Measurements from ENCODE around the gene OSBPL8.

OSBPL8 gene, protein sequence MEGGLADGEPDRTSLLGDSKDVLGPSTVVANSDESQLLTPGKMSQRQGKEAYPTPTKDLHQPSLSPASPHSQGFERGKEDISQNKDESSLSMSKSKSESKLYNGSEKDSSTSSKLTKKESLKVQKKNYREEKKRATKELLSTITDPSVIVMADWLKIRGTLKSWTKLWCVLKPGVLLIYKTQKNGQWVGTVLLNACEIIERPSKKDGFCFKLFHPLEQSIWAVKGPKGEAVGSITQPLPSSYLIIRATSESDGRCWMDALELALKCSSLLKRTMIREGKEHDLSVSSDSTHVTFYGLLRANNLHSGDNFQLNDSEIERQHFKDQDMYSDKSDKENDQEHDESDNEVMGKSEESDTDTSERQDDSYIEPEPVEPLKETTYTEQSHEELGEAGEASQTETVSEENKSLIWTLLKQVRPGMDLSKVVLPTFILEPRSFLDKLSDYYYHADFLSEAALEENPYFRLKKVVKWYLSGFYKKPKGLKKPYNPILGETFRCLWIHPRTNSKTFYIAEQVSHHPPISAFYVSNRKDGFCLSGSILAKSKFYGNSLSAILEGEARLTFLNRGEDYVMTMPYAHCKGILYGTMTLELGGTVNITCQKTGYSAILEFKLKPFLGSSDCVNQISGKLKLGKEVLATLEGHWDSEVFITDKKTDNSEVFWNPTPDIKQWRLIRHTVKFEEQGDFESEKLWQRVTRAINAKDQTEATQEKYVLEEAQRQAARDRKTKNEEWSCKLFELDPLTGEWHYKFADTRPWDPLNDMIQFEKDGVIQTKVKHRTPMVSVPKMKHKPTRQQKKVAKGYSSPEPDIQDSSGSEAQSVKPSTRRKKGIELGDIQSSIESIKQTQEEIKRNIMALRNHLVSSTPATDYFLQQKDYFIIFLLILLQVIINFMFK

DNA sequence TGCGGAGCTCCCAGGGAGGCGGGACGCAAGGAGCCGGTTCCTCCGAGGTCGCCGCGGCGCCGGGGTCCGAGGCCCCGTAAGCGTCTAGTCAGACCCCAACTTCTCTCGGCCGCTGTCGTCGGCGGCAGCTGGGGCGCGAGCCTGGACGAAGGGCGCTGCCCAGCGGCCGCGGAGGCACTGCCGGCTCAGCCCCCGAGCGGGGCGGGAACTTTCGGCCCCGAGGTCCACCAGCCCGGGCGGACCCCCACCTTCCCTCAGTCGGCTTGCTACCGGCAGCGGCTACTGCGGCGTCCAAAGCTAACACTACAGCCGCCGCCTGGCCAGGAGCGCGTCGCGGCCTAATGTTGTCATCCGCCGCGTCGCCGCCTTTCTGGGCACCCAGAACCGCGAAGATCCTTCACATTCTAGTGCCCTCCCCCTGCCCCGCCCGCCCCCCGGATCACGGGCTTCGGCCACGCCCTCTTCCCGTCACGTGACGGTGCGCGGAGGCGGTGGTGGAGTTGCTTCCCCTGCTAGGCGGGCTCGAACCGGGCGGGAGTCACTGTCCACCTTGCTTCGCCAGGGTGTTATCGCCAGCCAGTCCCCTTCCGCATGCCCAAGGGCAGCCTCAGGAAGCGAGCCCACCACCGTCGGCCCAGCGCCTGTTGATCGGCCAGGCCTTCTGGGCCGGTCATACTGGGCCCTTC, at the start of gene OSBPL8:
OSBPL8 (minus strand) TSS at position 372 of the 686 bp plus-strand sequence. CDS start 72,220 bp downstream, outside the sequence.
- peak; percentile 67 for FAIRE-seq
- DNase-seq (ENCODE audit: extremely low spot score, insufficient read length, low read depth) = peak; percentile 84

DNA sequence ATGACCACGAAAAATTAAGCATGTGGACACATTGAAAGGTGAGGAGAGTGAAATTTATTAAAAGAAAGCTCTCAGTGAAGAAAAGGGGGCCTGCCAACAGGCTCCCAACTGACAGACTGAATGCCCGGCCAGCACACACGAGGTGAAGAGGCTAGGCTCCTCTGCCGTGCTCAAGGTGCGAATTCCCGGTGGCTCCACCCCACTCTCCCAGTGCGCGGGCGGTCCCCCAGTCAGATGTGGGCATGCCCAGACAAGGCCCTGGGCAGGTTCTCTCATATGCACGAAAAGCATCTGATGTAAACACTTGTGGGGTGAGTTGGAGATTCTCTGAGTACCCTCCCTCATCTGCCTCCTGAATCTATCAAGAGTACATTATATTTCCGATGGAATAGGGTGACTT, 48.5 kb upstream of the OSBPL8 start:
- DNase-seq (ENCODE audit: extremely low spot score, insufficient read length, low read depth) (no peak), FAIRE-seq (no peak)

DNA sequence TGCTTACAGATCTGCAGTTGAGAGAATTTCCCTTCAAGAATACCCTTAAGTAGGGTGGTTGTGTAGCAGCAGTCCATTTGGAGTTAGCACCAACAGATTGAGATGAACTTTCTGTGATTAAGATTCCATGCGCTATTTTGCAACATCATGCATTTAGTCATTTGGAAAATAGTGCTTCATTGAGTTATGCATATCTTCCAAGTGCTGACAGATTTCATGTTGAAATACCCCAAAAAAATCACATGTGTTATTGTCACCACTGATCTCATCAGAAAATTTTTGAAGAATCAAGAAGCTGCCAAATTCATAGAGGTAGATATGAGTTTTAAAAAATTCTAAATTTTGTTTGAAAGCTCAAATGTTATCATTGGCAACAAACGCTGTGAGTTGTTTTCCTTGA, 35.5 kb upstream of the OSBPL8 start:
- DNase-seq (ENCODE audit: extremely low spot score, insufficient read length, low read depth) (no peak), FAIRE-seq (no peak)

DNA sequence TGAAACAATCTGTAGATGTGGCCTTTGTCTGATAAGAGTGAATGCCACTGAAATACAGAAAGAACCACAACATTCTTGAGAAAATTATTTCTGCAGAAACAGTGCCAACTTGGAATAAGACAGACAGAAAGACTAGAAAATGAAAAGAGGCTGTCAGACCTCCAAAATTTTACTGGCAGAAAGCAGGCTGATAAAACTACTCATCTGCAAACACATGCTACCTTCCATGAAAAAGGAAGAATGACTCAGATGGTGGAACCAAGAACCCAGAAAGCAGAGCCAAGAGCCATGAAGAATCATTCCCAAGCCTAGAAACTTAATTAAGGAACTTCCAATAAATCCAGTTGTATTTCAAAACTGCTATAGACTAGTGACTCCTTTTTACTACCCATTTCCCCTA, 31.9 kb upstream of the OSBPL8 start:
- no peak for FAIRE-seq

DNA sequence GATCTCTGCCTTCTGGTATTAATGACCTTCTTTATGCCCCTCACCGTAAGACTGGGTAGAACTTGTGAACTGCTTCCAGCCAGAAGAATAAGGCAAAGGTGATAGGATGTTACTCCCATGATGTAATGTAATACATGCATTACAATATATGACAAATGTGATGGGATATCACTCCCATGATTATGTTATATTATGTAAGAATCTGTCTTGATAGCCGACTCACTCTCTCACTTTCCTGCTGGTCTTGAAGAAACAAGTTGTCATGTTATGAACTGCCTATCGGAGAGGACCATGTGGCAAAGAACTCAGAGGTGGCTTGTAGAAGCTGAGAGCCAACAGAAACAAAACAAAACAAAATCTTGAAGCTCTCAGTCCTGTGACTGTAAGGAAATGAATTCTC, 30.6 kb upstream of the OSBPL8 start:
- FAIRE-seq (no peak), DNase-seq (ENCODE audit: extremely low spot score, insufficient read length, low read depth) (no peak)

More for the DNA sequence above, 31.9 kb upstream of the OSBPL8 start:
- no peak for DNase-seq (ENCODE audit: extremely low spot score, insufficient read length, low read depth)

DNA sequence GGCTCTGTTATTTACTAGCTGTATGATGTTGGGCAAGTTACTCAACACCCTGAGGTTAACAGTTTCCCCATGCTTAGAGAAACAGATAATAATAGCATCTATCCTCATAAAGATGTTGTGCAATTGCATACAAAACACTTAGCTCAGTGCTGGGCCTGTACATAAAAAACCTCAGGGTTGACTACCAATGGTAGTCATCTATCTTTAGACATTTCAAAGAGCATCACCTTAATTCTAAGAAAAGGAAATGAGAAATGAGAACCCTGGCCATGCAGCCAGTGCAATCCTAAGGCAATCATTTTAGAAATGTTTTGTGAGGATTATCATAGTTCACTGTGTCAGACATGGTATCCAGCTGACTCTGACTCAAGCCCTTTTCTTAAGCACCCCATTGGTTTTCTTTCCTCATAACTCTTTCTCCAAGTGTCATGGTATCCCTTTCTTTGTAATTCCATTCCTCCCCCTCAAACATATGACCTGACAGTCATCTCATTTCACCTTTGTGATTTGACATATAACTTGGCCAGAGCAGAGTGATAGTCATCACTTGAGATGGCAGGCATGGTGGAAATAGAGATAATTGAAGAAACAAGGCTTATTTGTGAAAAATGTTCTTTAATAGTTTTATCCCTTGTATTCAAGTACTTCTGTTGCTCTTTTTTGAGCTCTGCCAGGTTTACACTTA, 29.5 kb upstream of the OSBPL8 start:
- no peak for FAIRE-seq
- no peak for DNase-seq (ENCODE audit: extremely low spot score, insufficient read length, low read depth)

DNA sequence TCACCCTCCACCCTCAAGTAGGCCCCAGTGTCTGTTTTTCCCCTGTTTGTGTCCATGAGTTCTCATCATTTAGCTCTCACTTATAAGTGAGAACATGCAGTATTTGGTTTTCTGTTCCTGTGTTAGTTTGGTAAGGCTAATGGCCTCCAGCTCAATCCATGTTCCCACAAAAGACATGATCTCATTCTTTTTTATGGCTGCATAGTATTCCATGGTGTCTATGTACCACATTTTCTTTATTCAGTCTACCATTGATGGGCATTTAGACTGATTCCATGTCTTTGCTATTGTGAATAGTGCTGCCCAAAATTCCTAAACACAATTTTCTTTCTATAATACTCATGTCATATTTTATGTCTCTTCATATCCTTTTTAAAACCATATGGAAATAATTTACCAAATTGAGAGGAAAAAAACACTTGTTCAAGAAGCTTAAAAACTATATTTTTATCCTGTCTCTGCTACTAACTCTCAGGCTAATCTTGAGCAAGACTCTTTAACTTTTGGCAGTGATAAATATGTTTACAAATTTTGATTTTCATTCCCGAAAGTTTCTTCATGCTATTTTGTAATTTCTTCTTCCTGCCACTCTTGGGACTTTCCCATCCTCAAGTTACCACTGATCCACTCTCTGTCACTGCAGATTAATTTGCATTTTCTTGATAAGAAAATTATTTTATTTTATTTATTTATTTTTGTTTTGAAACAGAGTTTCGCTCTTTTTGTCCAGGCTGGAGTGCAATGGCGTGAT, 28.0 kb upstream of the OSBPL8 start:
- FAIRE-seq = no peak

DNA sequence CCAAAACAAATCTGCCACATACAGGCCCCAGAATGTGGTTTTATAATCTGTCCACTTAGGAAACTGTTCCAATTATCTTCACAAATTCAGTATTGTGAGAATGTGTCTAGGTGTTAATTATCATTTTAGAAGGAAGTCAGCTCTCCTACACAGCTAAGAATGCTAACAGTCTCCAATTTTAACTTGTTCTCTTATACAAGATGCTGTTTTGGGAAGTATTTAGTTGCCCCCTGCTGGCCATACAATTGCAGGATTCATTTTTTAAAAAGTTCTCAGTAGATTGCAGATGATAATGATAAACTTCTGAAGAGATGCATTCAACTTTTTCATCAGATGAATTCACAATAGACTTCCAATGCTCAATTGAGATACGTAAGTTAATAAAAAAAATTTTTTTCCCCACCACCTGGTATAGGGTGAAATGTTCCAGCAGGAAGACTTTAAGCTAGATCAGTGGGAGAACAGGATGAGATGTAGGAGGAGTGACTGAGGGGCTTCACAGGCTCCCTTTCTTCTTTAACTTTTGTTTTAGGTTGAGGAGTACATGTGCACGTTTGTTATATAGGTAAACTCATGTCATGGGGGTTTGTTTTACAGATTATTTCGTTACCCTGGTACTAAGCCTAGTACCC, 27.3 kb upstream of the OSBPL8 start:
- no peak for DNase-seq (ENCODE audit: extremely low spot score, insufficient read length, low read depth)
- FAIRE-seq = peak; percentile 77

More for the DNA sequence above, 28.0 kb upstream of the OSBPL8 start:
- no peak for DNase-seq (ENCODE audit: extremely low spot score, insufficient read length, low read depth)

DNA sequence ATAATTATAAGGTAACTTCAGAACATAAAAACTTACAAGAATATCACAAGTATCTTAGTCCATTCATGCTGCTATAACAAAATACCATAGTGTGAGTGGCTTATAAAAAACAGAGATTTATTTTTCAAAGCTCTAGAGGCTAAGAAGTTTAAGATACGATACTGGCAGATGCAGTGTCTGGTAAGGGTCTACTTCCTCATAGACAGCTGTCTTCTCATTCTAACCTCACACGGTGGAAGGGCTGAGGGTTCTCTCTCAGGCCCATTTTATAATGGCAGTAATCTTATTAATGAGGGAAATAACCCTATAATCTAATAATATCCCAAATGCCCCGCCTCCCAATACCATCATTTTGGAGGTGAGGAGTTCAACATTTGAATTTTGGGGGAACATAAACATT, 23.7 kb upstream of the OSBPL8 start:
- DNase-seq (ENCODE audit: extremely low spot score, insufficient read length, low read depth) (no peak), FAIRE-seq (no peak)

DNA sequence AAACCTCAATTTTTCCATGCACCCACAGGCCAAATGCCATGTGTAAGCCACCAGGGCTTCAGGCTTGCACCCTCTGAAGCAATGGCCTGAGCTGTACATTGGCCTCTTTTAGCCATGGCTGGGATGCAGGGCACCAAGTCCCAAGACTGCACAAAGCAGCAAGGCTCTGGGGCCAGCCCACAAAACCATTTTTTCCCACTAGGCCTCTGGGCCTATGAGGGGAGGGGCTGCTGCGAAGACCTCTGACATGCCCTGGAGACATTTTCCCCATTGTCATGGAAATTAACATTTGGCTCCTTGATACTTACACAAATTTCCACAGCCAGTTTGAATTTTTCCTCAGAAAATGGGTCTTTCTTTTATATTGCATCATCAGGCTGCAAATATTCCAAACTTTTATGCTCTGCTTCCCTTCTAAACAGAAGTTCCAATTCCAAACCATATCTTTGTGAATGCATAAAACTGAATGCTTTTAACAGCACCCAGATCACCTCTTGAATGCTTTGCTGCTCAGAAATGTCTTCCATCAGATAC, 14.3 kb upstream of the OSBPL8 start:
- FAIRE-seq = no peak
- DNase-seq (ENCODE audit: extremely low spot score, insufficient read length, low read depth) = no peak

DNA sequence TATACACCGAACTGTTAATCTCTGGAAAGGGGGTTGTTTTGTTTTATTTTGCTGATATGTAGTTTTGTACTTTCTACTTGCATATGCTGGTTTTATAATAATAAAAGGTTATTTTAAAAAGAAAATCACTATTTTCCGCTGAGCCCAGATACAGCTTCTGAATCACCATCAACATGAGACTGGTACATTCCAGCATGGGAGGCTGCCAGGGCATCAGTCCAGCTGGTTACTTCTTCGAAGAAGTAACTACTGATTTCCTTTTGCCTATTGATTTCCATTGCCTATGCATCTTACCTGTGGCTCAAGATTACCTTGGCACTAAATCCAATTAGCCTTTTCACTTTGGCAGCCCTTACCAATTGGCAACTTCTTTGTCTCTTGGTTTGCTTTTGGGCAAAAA, 11.7 kb upstream of the OSBPL8 start:
- FAIRE-seq = no peak
- no peak for DNase-seq (ENCODE audit: extremely low spot score, insufficient read length, low read depth)

DNA sequence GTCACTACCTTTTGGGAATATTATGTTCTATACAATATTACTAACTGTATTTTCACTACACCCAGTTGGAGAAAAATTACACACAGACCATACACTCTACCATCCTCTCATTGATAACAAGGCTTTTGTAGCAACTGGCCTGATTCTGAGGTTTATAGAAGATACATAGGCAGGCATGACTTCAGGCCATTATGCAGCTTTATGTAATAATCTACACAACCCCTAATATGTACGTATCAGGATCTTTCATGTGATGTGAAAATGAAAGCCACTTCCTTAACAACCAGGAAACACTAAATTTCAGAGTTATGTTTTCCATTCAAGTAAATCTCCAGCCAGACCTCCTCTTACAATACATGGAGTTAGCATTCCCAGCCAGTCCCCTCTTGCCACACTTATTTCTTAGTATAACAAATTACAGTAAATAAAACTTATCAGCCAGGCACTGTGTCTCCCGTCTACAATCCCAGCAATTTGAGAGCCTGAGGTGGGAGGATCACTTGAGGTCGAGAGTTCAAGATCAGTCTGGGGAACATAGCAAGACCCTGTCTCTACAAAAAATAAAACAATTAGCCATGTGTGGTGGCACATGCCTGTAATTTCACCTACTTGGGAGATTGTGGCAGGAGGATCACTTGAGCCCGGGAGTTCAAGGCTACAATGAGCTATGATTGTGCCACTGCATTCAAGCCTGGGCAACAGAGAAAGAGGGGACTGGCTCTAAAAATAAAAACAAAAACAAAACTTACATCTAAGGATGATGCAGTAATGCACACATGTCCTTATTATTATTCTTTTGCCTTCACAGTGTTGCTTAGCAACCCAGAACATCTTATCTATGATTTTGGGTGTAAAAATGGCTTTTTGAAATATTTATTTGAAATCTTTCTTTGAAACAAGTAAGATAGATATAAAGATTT, 10.4 kb upstream of the OSBPL8 start:
- FAIRE-seq = peak; percentile 31
- no peak for DNase-seq (ENCODE audit: extremely low spot score, insufficient read length, low read depth)

DNA sequence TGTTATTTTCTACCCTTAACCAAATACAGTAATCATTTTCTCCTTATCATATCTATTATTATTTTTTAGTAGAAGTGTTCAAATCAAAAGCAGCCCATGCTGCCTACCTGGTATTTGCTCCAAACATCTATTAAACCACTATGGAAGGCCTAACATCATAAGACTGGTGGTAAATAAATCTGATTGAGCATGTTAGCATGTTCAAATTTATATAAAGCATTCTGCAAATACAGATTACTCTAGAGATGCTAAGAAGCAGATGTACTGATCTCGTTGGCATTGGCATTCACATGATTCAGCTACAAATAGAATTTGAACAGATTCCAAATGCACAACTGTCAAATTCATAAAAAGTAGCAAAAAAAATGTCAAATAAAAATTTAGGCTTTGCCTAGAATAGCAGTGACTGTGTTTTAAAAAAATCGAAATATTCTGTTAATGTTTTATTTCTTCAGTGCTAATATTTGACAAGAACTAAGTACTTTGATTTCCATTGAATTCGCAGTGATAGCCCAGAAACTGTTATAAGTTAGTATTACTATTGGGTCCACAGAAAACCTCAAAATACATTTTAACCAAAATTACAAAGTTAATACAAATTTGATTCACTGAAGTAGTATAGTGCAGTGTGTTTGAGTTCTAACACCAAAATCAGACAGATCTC, 9.4 kb upstream of the OSBPL8 start:
- DNase-seq (ENCODE audit: extremely low spot score, insufficient read length, low read depth) (no peak), FAIRE-seq (no peak)

DNA sequence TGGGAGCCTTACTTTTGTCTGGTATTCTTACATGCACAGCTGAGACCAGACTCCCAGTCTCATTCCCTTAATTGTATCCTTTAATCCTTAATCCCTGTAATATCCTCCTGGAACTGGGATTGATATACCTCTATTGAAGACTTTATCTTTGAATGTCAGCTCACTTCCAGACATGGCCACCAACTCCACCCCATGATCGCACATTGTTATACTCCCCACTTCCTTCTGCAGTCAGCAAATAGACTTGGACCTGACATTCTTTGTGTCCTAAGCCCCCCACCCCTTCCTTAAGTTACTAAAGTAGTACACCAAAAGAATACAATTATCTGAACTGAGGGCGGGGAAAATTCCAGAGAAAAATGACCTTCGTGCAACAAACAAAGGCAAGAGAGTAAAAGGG, 8.6 kb upstream of the OSBPL8 start:
- FAIRE-seq (no peak), DNase-seq (ENCODE audit: extremely low spot score, insufficient read length, low read depth) (no peak)

DNA sequence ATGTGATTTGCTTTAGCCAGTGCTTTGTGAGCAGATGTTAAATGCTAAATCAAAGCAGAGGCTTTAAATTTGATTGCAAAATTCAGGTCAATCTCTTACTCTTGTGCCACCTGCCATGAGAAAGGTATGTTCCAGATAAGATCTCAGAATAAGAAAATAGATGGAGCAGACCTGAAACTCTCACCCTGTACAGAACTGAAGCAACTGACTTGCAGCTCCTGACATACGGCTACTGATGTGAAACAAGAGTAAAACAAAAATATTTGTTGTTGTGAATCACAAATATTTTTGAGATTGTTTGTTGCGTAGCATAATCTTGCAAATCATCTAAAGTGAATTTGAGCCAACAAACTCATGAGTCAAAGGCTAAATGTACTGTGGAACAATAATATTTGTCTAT, 3.5 kb upstream of the OSBPL8 start:
- FAIRE-seq (no peak), DNase-seq (ENCODE audit: extremely low spot score, insufficient read length, low read depth) (no peak)

DNA sequence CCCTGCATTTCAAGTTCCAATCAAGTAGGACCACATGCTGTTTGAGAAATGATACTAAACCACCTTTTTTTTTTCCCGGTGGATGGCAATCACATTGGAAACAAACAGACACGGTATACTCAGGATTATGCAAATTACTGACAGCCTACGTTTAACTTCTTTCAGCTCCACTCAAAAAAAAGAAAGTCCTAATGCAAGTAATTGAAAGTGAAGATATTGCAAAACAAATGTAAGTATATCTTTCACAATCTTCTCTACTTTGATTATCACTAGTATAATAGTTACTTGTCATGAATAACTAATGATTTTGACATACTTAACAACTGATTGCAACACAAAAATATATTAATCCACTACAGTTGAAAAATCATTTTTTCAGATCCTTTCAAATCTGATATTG, 2.6 kb upstream of the OSBPL8 start:
- FAIRE-seq (no peak), DNase-seq (ENCODE audit: extremely low spot score, insufficient read length, low read depth) (no peak)

DNA sequence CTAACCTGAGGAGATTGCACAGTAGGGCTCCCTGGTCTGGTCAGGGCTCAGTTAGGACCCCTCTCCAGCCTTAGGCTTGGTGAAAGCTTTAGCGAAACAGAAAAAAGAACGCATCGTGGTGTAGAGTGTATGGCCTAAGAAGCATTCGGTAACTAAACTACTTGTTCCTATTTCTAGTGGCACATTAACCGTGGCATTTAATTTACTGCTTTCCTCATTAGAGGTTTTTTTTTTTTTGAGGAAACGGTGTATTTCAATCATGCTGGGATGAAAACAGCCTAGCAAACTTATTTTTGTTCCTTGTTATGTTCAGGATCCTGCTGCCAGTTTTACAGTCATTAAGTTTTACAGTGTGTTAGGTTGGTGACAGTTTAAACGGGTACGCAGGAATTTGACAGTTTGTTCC, 518 bp upstream of the OSBPL8 start:
- DNase-seq (ENCODE audit: extremely low spot score, insufficient read length, low read depth) (no peak), FAIRE-seq (no peak)
